HEK293 (cell line): ENCODE results near the gene HOXD9.
A peak's percentile ranks its signal among the peaks of the same experiment; 100 is the strongest.

ENCODE experiments used
- CTCF ChIA-PET: fragments of 350-600 bp; formaldehyde crosslinking; extraction: SDS; loops from one replicate; lab custom pipeline; 2021; ENCODE audit warnings: antibody characterized with exemption; lab: Yijun Ruan, JAX
- POLR2A ChIA-PET: fragments of 300-600 bp; formaldehyde crosslinking; extraction: SDS; loops from one replicate; lab custom pipeline; 2020; ENCODE audit warnings: antibody characterized with exemption, inconsistent platforms; lab: Yijun Ruan, JAX
- H3K27ac ChIP-seq: fragments of 200-500 bp; sonication (Bioruptor generic); 2 replicates; pipeline ENCODE4 v1.5.1; 2014; ENCODE audit warnings: low read depth, low read length, control low read depth, inconsistent platforms; ENCODE audit errors: extremely low read depth
- H3K36me3 ChIP-seq, 2 experiments: fragments of 200-500 bp in 1 of 2; sonication (Bioruptor generic) in 1 of 2; 1 replicate in 1 of 2; 2 replicates in 1 of 2; pipeline ENCODE4 v1.5.1; 2014 to 2017; ENCODE audit warnings: inconsistent platforms in 2 of 2, low read length in 2 of 2; ENCODE audit not compliant: control insufficient read depth in 2 of 2, insufficient read depth in 1 of 2
- H3K4me1 ChIP-seq: fragments of 200-500 bp; sonication (Bioruptor generic); 2 replicates; pipeline ENCODE4 v1.5.1; 2014; ENCODE audit warnings: mild to moderate bottlenecking, low read length, inconsistent platforms; ENCODE audit not compliant: control insufficient read depth, insufficient read depth
- H3K4me3 ChIP-seq: 2 replicates; pipeline ENCODE4 v1.5.1; 2011; ENCODE audit warnings: low read depth, mild to moderate bottlenecking, control low read depth, low read length, moderate library complexity
- H3K9me3 ChIP-seq: fragments of 200-500 bp; sonication (Bioruptor generic); 2 replicates; pipeline ENCODE4 v1.5.1; 2014; ENCODE audit warnings: low read depth, low read length, inconsistent platforms; ENCODE audit not compliant: control insufficient read depth, insufficient read depth
- BCL6B ChIP-seq: fragments of 450-650 bp; formaldehyde crosslinking; IDR thresholded peaks from 2 replicates; pipeline ENCODE4 v1.5.1; 2017; ENCODE audit warnings: missing biosample characterization, missing genetic modification characterization
- YY1 ChIP-seq: fragments of 450-650 bp; formaldehyde crosslinking; IDR thresholded peaks from 2 replicates; pipeline ENCODE4 v1.5.1; 2018; ENCODE audit warnings: missing biosample characterization, missing genetic modification characterization
- YY2 ChIP-seq: fragments of 450-650 bp; formaldehyde crosslinking; IDR thresholded peaks from 2 replicates; pipeline ENCODE4 v1.5.1; 2016; ENCODE audit warnings: missing biosample characterization, missing genetic modification characterization
- ZNF223 ChIP-seq: fragments of 450-650 bp; formaldehyde crosslinking; IDR thresholded peaks from 2 replicates; pipeline ENCODE4 v1.5.1; 2016; ENCODE audit warnings: missing biosample characterization, missing genetic modification characterization
- ZNF248 ChIP-seq: fragments of 450-650 bp; formaldehyde crosslinking; IDR thresholded peaks from 2 replicates; pipeline ENCODE4 v1.5.1; 2017; ENCODE audit warnings: missing biosample characterization, missing genetic modification characterization
- ZNF274 ChIP-seq, 2 experiments: fragments of 200-500 bp in 1 of 2; fragments of 450-650 bp in 1 of 2; sonication (Bioruptor generic) in 1 of 2; formaldehyde crosslinking in 1 of 2; IDR thresholded peaks; 2 replicates each; pipeline versions ENCODE4 v1.5.1 to v1.6.1; 2014 to 2016; ENCODE audit warnings: borderline replicate concordance in 1 of 2, inconsistent platforms in 1 of 2, low read length in 1 of 2, missing biosample characterization in 1 of 2, missing genetic modification characterization in 1 of 2
- ZNF341 ChIP-seq: fragments of 450-650 bp; formaldehyde crosslinking; IDR thresholded peaks from 2 replicates; pipeline ENCODE4; 2016; ENCODE audit warnings: low read depth, missing biosample characterization, missing genetic modification characterization
- ZNF558 ChIP-seq: fragments of 450-650 bp; formaldehyde crosslinking; IDR thresholded peaks from 2 replicates; pipeline ENCODE4 v1.5.1; 2016; ENCODE audit warnings: missing biosample characterization, missing genetic modification characterization
- ZNF639 ChIP-seq: fragments of 450-650 bp; formaldehyde crosslinking; IDR thresholded peaks from 2 replicates; pipeline ENCODE4 v1.5.1; 2016; ENCODE audit warnings: missing biosample characterization, missing genetic modification characterization
- ZNF776 ChIP-seq: fragments of 450-650 bp; formaldehyde crosslinking; IDR thresholded peaks from 2 replicates; pipeline ENCODE4 v1.5.0; 2017; ENCODE audit warnings: missing biosample characterization, missing genetic modification characterization, borderline replicate concordance
- ZSCAN18 ChIP-seq: fragments of 450-650 bp; formaldehyde crosslinking; IDR thresholded peaks from 2 replicates; pipeline ENCODE4 v1.5.1; 2016; ENCODE audit warnings: missing biosample characterization, missing genetic modification characterization
- TF ChIP-seq, protein P1 (sequence below): fragments of 450-650 bp; formaldehyde crosslinking; IDR thresholded peaks from 2 replicates; pipeline ENCODE4 v1.5.1; 2016; ENCODE audit warnings: missing biosample characterization, missing genetic modification characterization, low read depth
- TF ChIP-seq, protein P2 (sequence below): fragments of 450-650 bp; formaldehyde crosslinking; IDR thresholded peaks from 2 replicates; pipeline ENCODE4 v1.5.1; 2016; ENCODE audit warnings: missing biosample characterization, missing genetic modification characterization, borderline replicate concordance

Gene HOXD9

GRCh38 chr2:176137906-176138305 is 15.4 kb downstream of the HOXD9 start:
- Histone ChIP-seq H3K4me3 (no peak overlapping the region), H3K9me3 (no peaks in the 10 kb centered on the region), H3K4me1 (peaks cover 11% of the 10 kb centered on the region), H3K27ac (no peak overlapping the region), H3K36me3 (no peaks in the 10 kb centered on the region)
- ChIA-PET POLR2A (no interaction called here), CTCF (interaction anchor here (0.6 to 7.5 kb wide), 6 partner anchors 10 to 514 kb away, joined by 3 to 104 read pairs (median 8); no protein-coding TSS in a partner anchor)
- TF ChIP-seq ZNF558 (tag by site-specific recombination): peak; percentile 45; the same call in 1 of the 2 replicates
- no peak for TF ChIP-seq ZNF274 (IDR thresholded peaks at IDR 0.05; ENCODE audit: low read length)
- TF ChIP-seq ZNF274 (tag by site-specific recombination; IDR thresholded peaks at IDR 0.05; ENCODE audit: borderline replicate concordance): no peak

GRCh38 chr2:176138526-176138922 is 16.0 kb downstream of the HOXD9 start:
- Histone ChIP-seq H3K4me3 (no peak overlapping the region), H3K36me3 (no peaks in the 10 kb centered on the region), H3K9me3 (no peaks in the 10 kb centered on the region), H3K27ac (no peak overlapping the region), H3K4me1 (peaks cover 13% of the 10 kb centered on the region)
- TF ChIP-seq YY1 (tag by site-specific recombination) (no peak), ZNF223 (no peak), ZNF776 (no peak), ZNF341 (tag by site-specific recombination) (no peak), ZNF639 (no peak), YY2 (tag by site-specific recombination) (no peak), ZSCAN18 (tag by site-specific recombination) (no peak), BCL6B (tag by site-specific recombination) (no peak), ZNF248 (no peak)
- TF ChIP-seq, protein P1, sequence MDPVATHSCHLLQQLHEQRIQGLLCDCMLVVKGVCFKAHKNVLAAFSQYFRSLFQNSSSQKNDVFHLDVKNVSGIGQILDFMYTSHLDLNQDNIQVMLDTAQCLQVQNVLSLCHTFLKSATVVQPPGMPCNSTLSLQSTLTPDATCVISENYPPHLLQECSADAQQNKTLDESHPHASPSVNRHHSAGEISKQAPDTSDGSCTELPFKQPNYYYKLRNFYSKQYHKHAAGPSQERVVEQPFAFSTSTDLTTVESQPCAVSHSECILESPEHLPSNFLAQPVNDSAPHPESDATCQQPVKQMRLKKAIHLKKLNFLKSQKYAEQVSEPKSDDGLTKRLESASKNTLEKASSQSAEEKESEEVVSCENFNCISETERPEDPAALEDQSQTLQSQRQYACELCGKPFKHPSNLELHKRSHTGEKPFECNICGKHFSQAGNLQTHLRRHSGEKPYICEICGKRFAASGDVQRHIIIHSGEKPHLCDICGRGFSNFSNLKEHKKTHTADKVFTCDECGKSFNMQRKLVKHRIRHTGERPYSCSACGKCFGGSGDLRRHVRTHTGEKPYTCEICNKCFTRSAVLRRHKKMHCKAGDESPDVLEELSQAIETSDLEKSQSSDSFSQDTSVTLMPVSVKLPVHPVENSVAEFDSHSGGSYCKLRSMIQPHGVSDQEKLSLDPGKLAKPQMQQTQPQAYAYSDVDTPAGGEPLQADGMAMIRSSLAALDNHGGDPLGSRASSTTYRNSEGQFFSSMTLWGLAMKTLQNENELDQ (tag by site-specific recombination): no peak
- TF ChIP-seq, protein P2, sequence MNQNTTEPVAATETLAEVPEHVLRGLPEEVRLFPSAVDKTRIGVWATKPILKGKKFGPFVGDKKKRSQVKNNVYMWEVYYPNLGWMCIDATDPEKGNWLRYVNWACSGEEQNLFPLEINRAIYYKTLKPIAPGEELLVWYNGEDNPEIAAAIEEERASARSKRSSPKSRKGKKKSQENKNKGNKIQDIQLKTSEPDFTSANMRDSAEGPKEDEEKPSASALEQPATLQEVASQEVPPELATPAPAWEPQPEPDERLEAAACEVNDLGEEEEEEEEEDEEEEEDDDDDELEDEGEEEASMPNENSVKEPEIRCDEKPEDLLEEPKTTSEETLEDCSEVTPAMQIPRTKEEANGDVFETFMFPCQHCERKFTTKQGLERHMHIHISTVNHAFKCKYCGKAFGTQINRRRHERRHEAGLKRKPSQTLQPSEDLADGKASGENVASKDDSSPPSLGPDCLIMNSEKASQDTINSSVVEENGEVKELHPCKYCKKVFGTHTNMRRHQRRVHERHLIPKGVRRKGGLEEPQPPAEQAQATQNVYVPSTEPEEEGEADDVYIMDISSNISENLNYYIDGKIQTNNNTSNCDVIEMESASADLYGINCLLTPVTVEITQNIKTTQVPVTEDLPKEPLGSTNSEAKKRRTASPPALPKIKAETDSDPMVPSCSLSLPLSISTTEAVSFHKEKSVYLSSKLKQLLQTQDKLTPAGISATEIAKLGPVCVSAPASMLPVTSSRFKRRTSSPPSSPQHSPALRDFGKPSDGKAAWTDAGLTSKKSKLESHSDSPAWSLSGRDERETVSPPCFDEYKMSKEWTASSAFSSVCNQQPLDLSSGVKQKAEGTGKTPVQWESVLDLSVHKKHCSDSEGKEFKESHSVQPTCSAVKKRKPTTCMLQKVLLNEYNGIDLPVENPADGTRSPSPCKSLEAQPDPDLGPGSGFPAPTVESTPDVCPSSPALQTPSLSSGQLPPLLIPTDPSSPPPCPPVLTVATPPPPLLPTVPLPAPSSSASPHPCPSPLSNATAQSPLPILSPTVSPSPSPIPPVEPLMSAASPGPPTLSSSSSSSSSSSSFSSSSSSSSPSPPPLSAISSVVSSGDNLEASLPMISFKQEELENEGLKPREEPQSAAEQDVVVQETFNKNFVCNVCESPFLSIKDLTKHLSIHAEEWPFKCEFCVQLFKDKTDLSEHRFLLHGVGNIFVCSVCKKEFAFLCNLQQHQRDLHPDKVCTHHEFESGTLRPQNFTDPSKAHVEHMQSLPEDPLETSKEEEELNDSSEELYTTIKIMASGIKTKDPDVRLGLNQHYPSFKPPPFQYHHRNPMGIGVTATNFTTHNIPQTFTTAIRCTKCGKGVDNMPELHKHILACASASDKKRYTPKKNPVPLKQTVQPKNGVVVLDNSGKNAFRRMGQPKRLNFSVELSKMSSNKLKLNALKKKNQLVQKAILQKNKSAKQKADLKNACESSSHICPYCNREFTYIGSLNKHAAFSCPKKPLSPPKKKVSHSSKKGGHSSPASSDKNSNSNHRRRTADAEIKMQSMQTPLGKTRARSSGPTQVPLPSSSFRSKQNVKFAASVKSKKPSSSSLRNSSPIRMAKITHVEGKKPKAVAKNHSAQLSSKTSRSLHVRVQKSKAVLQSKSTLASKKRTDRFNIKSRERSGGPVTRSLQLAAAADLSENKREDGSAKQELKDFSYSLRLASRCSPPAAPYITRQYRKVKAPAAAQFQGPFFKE: no peak
- ChIA-PET CTCF (interaction anchor here (0.6 to 7.5 kb wide), 5 partner anchors 317 to 513 kb away, joined by 4 to 104 read pairs (median 26); no protein-coding TSS in a partner anchor), POLR2A (interaction anchor here (1.3 kb wide), 1 partner anchor 317 kb away, joined by 3 read pairs; no protein-coding TSS in a partner anchor)
